NCI-H1436 (cell line): ENCODE data around the gene HECTD4.
"Not testable (repeated sequence)": the region's sequence is repeated elsewhere in the genome, so short reads cannot be mapped to it uniquely, and the experiment has no call there.

ENCODE experiments used
- DNase-seq: peaks from one replicate; lab custom pipeline; 2025; lab: John Stamatoyannopoulos, UW

The HECTD4 gene

DNA sequence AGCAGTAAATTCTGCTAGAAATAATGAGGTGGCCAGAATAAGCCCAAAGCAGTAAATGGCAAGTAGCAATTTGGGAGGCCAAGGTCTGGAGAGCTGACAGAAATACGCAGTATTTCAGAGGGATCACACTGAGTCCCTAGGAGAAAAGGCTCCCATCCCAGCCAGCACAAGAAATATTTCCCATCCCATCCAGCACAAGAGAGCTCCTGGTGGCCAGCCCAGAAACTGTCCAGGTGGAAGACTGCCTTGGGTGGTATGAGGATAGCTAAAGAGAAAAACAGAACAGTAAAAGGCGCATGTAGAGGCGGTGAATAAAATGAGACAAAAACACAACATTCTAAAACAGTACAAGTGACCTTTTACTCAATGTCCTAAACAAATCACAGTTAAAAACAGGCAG lies 120.7 kb downstream of the HECTD4 start:
- DNase-seq, result no peak

DNA sequence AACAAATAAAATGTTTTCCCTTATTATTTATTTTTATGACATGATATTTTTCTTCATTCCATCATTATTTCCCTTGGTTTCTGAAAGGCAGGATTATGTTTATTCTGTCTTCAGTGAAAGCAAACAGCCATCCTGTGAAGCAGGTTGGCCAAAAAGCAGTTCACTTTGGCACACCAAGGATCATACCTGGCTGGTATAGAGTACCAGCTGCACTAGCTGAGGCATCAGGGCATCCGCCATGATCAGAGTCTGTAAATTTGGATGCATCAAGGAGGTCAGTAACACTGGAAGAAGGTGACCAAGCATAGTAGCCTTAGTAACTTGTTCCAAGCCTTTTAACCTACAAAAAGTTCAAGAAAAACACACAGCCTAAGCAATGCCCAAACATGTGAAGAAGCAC lies 123.3 kb downstream of the HECTD4 start:
- no peak for DNase-seq

DNA sequence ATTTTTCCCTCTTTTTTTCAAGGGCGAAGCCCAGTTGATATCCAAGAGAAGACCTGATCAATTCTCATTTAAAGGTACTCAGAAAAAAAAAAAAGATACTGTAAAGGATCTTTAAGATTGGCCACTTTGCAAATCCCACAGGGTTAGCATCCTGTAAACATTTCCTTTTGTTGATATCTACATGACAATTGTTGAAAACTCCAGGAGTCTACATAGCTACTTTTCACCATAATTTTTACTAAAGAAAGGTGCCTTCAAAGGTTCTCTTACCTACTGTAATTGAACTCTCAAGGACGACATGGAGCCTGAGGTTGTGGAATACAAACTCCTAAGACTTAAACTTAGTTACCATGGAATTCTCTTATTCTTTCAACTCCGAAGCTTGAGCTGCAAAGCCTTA lies 125.5 kb downstream of the HECTD4 start:
- DNase-seq, result no peak

DNA sequence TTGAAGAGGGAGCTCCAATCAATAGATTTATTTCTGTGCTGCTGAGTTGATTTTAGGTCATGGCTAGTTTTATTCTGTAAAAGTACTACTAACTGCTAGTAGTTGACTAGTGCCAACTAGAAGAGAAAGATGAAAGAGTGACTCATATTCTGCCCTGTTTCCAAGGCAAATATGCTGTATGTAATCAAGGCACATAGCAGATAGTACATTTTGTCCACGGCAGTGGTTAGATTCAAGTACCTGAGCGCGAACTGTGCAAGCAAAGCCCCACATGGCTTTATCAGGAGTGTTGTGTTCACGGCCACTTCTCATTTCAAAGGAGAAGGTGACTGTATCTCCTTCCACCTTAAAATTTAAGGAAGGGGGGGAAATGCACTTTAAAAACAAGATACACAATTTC lies 130.0 kb downstream of the HECTD4 start:
- DNase-seq, result no peak

DNA sequence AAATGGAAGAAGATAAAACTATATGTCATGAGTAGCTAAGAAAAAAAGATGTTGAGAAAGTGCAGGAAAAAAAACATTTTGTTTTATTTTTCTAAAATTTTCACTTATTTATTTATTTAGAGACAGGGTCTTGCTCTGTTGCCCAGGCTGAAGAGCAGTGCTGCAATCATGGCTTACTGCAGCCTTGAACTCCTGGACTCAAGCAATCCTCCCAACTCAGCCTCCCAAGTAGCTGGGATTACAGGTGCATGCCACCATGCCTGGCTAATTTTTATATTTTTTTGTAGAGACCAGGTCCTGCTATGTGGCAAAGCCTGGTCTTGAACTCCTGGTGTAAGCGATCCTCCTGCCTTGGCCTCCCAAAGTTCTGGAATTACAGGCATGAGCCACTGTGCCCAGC lies 137.3 kb downstream of the HECTD4 start:
- not testable (repeated sequence) for DNase-seq

DNA sequence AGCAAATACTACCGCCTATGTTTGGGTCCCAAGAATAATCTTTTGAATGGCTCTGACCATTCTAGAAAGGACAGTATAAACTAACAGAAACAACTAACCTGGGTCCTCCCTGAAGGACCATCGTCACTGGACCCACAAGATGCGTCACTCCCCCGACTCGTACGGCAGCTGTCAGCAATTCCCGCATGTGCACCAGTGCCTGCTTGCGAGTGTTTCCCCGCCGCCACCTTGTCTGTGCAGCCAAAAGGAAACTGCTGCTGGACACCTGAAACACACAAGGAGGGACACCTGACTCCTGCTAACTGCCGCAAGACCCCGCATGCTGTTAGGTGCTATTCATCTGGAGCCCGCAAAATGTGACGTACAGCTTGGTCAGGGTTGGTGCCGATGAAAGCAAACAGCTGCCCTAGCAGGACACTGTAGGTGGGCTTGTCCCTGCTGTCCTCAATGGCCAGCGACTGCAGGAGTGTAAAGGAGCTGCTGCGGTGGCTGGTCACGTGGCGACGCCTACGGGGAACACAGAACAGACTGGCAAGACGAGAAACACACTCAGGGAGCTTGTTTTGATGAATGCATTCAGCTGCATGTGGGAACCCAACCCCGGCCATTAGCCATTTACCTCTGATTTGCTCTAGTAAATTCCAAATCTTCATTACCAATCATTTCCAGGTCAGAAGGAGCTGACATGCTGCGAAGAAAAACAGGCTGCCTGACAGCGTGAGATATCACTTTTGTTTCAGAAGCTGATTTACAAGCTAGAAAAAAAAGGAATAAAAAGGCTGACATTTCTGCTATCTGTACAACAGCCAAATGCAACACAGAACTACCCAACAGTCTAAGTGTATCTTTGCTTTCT lies 138.7 kb downstream of the HECTD4 start:
- DNase-seq, result no peak

DNA sequence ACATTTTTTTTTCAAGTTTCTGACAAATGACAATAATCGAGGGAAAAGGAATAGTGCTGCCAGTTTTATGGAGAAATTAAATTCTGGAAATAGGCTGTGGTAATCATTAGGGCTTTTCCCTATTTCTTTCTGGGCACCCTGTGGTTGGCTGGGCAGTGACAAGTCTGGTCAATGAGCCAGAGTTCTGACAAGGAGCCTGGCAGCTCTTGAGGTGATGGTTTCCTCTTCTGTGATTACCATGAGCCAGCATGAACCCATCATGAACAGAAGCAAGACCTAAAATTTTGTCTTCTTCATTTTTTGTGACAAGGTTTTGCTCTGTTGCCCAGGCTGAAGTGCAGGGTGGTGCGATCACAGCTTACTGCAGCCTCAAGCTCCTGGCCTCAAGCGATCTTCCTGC lies 141.1 kb downstream of the HECTD4 start:
- DNase-seq, result no peak

DNA sequence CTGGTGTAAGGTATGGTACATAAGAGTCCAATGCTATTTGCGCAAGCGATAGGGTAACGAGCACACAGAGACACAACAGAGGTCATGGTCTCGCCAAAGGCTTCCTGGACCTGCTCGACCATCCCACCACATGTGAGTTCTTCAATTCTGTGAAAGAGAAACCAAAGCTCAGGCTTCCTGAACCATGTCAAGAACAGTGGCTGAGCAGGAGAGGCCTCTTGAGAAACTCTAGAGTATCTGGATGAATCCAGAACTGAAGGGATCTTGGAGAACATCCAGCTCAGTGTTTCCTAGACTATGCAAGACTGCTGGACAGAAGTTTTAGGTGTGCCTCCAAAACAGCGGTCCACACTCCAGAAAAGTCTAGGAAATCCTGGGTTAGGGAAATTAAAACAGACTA lies 142.3 kb downstream of the HECTD4 start:
- no peak for DNase-seq

DNA sequence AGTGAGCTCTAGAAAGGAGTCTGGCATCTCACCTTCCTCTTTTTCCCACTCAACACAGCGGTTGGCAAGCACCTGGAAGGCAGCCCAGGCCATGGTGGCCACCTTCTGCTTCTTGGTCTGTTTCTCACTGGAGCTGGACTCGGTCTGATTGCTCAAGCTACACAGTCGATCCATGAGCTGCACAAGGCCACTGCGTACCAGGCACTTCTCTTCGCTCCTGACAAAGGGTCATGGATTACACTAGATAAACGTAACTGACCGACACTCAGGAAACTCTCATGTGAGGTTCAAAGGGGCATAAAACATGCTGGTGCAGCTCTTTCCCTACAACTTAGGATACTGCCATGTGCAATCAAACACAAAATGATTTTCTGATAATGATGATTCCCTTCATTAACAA lies 143.2 kb downstream of the HECTD4 start:
- no peak for DNase-seq

DNA sequence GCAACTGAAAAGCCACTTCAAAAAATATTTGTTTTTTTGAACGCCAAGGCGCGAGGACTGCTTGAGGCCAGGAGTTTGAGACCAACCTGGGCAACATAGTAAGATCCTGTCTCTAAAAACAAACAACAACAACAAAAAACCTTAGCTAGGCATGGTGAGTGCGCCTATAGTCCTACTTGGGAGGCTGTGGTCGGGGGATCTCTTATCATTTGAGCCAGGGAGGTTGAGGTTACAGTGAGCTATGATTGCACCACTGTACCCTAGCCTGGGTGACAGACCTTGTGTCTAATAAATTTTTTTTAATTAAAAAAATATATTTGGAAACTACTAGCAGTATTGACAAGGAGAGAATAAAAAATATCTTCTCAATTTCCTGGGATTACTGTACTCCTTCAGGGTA lies 143.8 kb downstream of the HECTD4 start:
- DNase-seq, result no peak

DNA sequence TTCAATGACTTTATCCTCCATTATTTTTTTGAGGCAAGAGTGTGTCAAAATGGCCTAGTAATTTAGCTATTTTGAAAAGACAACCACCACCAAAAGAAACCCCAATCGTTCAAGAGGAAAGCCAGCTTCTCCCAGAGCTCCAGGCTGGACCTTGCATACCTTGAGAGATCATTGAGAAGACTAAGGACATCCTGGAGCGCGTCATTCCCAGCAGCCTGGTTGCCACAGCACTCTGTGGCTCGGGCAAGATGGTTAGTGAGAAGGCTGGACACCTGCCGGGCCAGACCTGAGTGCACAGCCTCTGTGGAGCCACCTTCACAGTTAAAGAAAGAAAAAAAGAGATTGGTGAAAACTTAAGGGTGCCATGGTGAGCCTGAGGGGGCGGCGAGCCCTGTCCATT lies 145.4 kb downstream of the HECTD4 start:
- DNase-seq, result no peak

DNA sequence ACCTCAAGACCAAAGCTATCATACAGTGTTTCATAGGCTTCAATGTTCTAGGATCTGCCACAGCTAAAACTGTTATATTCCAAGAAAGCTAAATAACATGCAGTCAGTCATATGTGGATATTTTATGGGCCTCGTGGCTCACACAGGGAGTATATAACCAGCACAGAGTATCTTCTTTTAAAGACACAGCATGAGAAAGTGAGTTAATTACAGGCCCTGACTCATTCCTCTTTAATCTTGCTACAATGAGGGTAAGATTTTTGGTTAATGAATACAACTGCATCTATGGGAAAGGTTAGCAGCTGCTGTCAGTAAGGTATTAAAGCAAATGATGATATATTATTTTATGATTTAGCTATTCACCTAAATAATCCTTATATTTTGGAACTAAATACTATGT lies 145.8 kb downstream of the HECTD4 start:
- DNase-seq, result no peak

DNA sequence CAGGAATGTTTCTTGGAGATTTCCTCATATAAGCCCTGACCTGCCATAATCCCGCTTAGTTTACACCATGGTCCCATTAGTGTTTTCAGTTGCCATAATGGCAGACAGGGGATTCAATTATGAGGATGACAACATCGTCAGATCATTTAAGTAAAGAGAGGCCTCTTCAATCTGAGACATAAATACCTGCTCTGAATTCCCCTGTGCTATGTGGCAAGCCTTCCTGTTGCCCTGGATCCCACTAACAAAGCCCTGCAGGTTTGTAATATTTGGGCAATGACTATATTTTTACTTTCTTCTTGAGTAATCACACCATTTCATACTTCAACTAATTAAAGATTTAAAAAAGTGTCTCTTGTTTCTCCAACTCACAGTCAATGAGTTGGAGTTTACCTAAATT lies 147.9 kb downstream of the HECTD4 start:
- no peak for DNase-seq

DNA sequence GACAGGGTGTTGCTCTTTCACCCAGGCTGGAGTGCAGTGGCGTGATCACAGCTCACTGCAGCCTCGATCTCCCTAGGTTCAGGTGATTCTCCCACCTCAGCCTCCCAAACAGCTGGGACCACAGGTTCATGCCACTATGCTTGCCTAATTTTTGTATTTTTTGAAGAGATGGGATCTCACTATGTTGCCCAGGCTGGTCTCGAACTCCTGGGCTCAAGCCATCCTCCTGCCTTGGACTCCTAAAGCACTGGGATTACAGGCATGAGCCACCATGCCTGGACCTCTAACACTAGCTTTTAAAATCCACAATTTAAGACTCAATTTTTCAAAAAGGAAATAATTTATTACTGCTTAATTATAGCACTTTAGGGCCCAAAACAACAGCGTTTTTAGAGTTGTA lies 149.0 kb downstream of the HECTD4 start:
- DNase-seq, result no peak

DNA sequence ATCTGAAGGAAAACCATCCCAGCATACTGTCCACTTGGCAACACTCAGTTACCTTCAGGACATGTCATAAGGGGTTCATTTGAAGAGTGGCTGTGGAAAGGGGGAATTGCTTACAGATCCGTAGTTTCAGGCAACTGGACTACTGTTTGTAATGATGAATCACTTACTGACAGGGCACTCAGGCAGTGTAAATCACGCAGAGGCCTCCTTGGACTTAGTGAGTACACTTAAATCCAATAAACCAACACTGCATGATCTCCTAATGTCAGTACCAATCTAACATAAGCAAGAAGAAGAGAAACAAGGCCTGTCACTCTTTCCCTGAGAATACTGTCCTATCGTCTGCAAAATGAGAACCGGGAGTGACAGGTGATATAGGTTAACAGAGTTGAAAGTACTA lies 152.1 kb downstream of the HECTD4 start:
- DNase-seq, result no peak

DNA sequence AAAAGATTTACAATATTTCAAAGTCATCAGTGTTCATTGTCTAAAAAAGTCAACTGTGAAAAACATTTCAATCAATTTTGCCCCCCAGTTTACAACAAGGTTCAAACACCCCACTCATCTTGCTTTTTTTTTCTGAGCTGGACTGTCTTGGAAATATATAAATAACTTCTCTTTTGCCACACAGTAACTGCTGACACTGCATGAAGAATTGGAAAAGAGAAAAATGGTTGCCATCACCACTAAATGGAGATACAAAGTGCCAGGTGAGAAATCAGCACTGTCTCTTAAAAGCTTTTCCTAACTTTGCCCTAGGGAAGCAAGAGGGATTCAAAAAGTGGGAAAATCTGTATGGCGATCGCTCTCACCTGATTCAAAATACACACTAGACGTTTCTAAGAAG lies 155.5 kb downstream of the HECTD4 start:
- no peak for DNase-seq

DNA sequence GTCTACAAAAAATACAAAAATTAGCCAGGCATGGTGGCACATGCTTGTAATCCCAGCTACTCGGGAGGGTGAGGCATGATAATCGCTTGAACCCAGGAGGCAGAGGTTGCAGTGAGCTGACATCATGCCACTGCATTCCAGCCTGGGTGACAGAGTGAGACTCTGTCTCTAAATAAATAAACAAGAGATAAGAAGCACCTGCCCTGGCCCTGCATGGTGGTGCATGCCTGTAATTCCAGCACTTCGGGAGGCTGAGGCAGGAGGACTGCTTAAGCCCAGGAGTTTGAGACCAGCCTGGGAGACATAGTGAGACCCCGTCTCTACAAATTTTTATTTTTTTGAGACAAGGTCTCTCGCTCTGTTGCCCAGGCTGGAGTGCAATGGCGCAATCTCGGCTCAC lies 161.6 kb downstream of the HECTD4 start:
- not testable (repeated sequence) for DNase-seq

DNA sequence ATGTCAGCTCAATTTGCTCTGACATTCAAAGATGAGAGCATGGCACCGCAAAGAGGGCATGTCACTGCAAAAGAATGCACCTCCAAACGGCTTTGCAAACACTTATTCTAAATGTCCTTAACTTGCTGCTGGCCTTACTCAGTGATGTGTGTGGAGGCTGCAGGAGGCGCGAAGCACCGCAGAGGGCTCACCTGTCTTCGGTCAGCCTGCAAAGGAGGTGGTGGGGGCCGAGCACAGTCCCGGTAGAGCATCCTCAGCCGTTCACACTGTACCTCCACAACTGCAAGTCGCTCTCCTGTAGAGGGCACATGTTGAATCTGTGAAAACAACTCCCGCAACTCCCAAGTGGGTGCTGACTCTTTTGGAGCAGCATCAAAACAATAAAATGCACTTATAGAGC lies 163.0 kb downstream of the HECTD4 start:
- no peak for DNase-seq

DNA sequence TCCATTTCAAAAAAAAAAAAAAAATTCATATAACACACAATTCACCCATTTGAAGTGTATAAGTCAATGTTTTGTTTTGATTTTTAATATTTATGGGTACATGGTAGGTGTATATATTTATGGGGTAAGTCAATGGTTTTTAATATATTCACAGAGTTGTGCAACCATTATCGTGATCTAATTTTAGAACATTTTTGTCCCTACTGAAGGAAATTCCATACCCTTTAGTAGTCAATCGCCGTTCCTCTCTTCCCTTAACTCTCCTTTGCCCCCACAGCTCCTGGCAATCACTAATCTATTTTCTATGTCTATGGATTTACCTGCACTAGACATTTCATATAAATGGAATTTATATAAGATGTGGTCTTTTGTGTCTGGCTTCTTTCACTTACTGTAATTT lies 164.1 kb downstream of the HECTD4 start:
- DNase-seq, result no peak

DNA sequence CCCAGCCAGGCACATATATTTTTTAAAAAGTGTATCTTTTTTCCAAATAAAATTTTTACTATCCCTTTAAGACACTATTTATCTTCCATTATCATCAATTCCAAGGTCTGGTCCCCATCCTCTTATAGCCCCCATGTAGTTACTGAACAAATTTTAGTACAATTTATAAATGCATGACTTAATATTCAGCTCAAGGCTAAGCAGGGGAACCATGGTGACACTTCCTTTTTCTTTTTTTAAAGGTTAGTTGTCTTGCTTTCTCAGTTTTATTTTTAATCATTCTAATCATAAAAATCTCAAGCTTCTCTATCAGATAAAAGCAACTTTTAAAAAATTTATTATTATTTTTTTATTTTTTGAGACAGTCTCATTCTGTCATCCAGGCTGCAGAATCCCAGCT lies 164.6 kb downstream of the HECTD4 start:
- DNase-seq, result no peak

DNA sequence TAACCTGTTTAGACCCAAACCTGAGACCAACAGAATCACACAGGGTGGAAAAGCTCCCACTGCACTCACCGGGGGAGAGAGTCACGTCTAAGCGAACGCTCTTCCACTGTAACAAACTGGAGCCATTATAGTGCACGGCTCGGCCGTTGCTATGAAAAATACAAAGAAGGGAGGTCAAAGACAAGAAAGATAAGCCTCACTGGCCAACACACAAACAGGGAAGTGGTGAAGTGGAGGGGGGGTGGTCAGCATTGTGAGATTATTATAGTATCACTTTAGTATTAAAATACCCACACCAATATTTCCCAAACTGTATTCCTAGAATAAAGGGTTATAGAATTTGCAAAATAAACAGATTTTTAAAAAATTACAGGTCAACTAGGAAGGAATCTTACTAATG lies 166.0 kb downstream of the HECTD4 start:
- no peak for DNase-seq

DNA sequence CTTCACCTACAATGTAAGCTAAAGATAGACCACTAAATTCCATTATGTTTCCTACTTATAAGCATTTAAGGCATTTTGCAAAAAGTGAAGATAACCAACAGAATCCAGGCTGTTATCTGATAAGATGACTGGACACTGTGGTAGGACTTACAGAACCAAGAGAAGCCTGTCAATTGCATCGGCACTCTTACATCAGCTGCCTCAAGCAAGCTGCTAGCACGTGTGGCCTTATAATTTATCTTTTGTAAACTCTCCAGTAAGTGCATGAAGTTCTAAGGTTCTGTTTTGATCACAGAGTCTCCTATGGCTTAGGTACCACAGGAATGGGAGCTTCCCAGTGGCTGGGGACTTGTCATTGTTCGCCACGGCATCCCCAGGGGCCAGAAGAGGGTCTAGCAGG lies 168.2 kb downstream of the HECTD4 start:
- no peak for DNase-seq

DNA sequence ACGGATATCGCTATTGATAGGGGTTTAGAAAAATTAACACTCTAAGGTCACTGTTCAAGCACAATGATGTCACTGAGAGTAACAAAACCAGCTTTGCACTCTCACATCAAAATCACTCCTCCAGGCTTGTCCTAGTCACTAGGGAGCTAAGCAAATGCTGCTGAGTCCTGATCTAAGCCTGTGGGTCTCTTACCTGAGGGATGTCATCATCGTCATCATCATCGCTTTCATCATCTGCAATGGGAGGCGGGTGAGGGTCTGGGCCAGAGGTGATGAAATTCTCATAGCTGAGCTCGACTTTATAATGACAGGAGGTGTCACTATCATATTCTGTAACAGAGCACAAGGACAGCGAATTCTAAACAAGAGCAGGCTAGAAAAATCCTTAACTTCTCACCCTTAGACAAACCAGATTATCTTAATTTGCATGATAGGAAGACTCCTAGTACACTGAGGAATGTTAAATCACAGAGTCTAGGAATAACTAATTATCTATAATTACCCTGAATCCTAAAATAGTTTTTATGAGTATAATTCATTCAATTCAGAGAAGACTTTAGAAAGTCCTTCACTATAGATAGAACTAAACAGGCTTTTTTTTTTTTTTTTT lies 173.8 kb downstream of the HECTD4 start:
- DNase-seq, result no peak

DNA sequence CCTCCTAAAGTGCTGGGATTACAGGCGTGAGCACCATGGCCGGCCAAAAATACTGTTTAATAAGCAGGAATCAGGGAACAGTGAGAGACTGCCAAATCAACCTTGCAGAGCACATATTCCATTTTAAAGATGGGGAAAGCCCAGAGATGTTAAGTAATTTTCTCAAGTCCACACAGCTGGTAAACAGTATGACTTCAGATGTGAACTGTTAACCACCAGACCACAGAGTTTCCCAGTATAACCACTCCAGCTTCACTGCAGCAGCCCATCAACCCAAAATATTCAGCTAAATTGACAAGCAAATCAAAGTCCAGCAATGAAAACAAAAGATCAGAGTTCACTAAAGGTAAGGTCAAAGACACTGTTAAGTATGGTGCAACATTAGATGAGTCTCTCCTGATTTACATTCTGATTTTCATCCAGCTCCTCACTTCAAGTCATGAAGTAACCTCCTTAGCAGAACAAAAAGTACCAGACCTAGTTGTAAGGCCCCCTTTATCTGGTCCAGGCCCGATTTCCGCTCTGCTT lies 174.8 kb downstream of the HECTD4 start:
- no peak for DNase-seq
